ENCODE measurements around the gene DACT1. TPM values are rescaled to one million over a fixed set of nuclear protein-coding genes. Genes with fewer than 3 reads are reported as not detected.
A peak's percentile ranks its signal among the peaks of the same experiment; 100 is the strongest.

DACT1 gene
- total and polyA plus RNA-seq, 10 of the 15 experiments (the other 5 are each of a cell fraction or from before 2014, with no cell fraction given), result 0.13 to 2.9 (median 0.91) TPM

GRCh38 chr14:58639842-58640484 lies 2.2 kb downstream of the DACT1 start:
- no TSS peak for BruUV-seq (replicated peaks)
- Histone ChIP-seq H3K27me3 (replicated peaks in 1 of 2; ENCODE audit: control insufficient read depth in 2 of 2, insufficient read depth in 2 of 2, low read length in 1 of 2) (peaks cover 0 to 8% of the 10 kb centered on the region in 2 experiments; a peak in 2 of 4 replicates), H3K4me1 (ENCODE audit: control insufficient read depth, insufficient read depth, low read length) (peaks cover 6% of the 10 kb centered on the region), H3K79me2 (ENCODE audit: control insufficient read depth, insufficient read depth, low read length) (no peaks in the 10 kb centered on the region), H3K4me2 (ENCODE audit: control insufficient read depth, insufficient read depth) (no peak overlapping the region), H3K27ac (ENCODE audit: control insufficient read depth, insufficient read depth) (no peak overlapping the region), H3K9ac (ENCODE audit: control insufficient read depth, insufficient read depth, low read length) (no peak overlapping the region), H3K9me3 (replicated peaks; ENCODE audit: control insufficient read depth, insufficient read depth, low read length) (no peaks in the 10 kb centered on the region), H3K4me3 (no peak overlapping the region), H4K20me1 (ENCODE audit: control insufficient read depth, insufficient read depth) (no peaks in the 10 kb centered on the region), H2AFZ (ENCODE audit: control insufficient read depth, low read depth, low read length) (no peak overlapping the region), H3K36me3 (ENCODE audit: control insufficient read depth in 2 of 2, insufficient read depth in 2 of 2, low read length in 1 of 2) (no peaks in the 10 kb centered on the region)
- peak; percentile 21 for ATAC-seq
- DNase-seq (ENCODE audit: low read depth, low spot score), result peak; percentile 36
- in situ Hi-C loops (cut with MboI) (no loop called here), intact Hi-C loops (cut with micrococcal nuclease; ENCODE audit: unreplicated experiment) (loop anchor here (1.0 to 5.0 kb wide), 8 partner anchors 78 to 802 kb away; no protein-coding TSS in a partner anchor)
- SMC1A ChIA-PET (ENCODE audit: uncharacterized antibody, unreplicated experiment), result interaction anchor here (0.8 to 10.7 kb wide), 41 partner anchors 10 to 804 kb away, joined by 3 to 150 read pairs (median 6); no protein-coding TSS in a partner anchor
- no peak for FAIRE-seq
- 37% methylated on average over 5 of the region's 5 CpGs for WGBS (ENCODE audit: insufficient coverage, insufficient replicate concordance, low lambda C conversion rate, missing lambda C conversion rate)
- CTCF ChIA-PET, result interaction anchor here (0.9 to 8.9 kb wide), 34 partner anchors 15 to 804 kb away, joined by 3 to 95 read pairs (median 5); no protein-coding TSS in a partner anchor
- RAD21 ChIA-PET (ENCODE audit: unreplicated experiment), result interaction anchor here (0.8 to 6.8 kb wide), 22 partner anchors 95 to 484 kb away, joined by 3 to 106 read pairs (median 4); no protein-coding TSS in a partner anchor
- POLR2A ChIA-PET, result interaction anchor here (0.6 to 2.5 kb wide), 4 partner anchors 104 to 478 kb away, joined by 3 to 8 read pairs (median 3); no protein-coding TSS in a partner anchor
- no peak for TF ChIP-seq CHD4 (IDR thresholded peaks at IDR 0.05)
- no peak for TF ChIP-seq ELK1 (IDR thresholded peaks at IDR 0.05; ENCODE audit: low read depth, low read length)
- no peak for TF ChIP-seq TAF1 (IDR thresholded peaks at IDR 0.05; ENCODE audit: borderline replicate concordance, low read depth, low read length)
- no peak for TF ChIP-seq RB1 (IDR thresholded peaks at IDR 0.05; ENCODE audit: borderline replicate concordance)
- peak; percentile 74; the same call in 1 of the 2 replicates for TF ChIP-seq SMC3 (IDR thresholded peaks at IDR 0.05; ENCODE audit: borderline replicate concordance, low read length)
- TF ChIP-seq MEF2B (IDR thresholded peaks at IDR 0.05; ENCODE audit: partially characterized antibody, poor library complexity, severe bottlenecking), result peak; percentile 46
- no peak for TF ChIP-seq NR2F1 (conservative IDR thresholded peaks at IDR 0.05)
- TF ChIP-seq BCL3 (IDR thresholded peaks at IDR 0.05; ENCODE audit: borderline replicate concordance, insufficient read depth, low read depth, low read length, poor library complexity, severe bottlenecking), result no peak
- peak; percentile 71 for TF ChIP-seq RAD21 (IDR thresholded peaks at IDR 0.05; ENCODE audit: insufficient read depth, low read depth, low read length)
- TF ChIP-seq CHD2 (IDR thresholded peaks at IDR 0.05; ENCODE audit: borderline replicate concordance, low read depth, low read length), result no peak
- no peak for TF ChIP-seq GABPA (IDR thresholded peaks at IDR 0.05; ENCODE audit: low read depth)
- TF ChIP-seq GATAD2B (conservative IDR thresholded peaks at IDR 0.05; ENCODE audit: low read depth), result no peak
- peak; percentile 37 to 74 (median 40); a peak in 4 of 6 replicates for TF ChIP-seq CTCF (IDR thresholded peaks at IDR 0.05 in 2 of 3, conservative IDR thresholded peaks at IDR 0.05 in 1 of 3; ENCODE audit: control insufficient read depth in 2 of 3, extremely low read depth in 1 of 3, insufficient read depth in 1 of 3, low read depth in 3 of 3, low read length in 3 of 3)
- TF ChIP-seq E4F1 (IDR thresholded peaks at IDR 0.05; ENCODE audit: borderline replicate concordance, partially characterized antibody), result no peak
- TF ChIP-seq RUNX3 (IDR thresholded peaks at IDR 0.05; ENCODE audit: low read length), result no peak
- TF ChIP-seq IKZF2 (IDR thresholded peaks at IDR 0.05), result peak; percentile 31 to 56; a peak in 2 of 4 replicates
